ENCODE measurements around the gene SMIM28.

SMIM28 gene

DNA sequence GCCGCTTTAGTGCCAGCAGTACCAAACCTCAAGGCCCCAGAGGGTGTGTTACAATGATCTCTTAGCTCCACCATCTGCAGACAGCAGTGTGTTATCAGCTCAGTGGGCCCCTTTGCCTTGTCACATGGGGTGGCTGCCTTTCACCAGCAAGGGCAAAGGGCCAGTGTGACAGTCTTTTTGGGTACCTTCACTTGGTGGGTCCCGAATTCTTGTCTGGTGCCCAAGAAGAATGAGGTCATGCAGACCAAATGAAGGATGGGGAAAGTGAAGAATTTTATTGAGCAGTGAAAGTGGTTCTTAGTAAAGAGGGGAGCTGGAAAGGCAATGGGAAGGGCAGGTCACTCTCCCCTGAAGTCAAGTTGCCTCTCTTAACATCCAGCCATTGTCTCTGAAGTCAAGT, 2.9 kb upstream of the SMIM28 start:
- no peak for DNase-seq

GRCh38 chr6:138377042-138377441, 663 bp upstream of the SMIM28 start:
- DNase-seq: no peak

DNA sequence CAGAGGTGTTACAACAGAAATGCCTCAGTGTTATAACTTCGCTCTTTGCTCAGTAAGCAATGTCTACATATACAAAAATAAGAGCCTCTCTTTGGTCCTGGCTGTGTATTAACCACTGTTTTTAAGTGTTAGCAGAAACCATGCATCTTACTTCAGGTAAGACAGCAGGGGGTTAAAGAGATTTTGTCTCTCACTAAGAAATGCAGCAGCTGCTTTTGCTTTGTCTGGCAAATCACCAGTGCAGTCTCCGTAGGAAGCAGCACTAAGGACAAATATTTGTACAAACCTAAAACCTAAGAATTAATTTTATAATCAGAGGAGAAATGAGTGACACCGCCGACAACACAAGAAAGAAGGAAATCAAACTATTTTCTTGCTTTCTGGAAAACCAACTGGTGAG, 758 bp downstream of the SMIM28 start:
- no peak for DNase-seq

- no peak for DNase-seq
Observed at GRCh38 chr6:138382498-138383265, 5.0 kb downstream of the SMIM28 start.

DNA sequence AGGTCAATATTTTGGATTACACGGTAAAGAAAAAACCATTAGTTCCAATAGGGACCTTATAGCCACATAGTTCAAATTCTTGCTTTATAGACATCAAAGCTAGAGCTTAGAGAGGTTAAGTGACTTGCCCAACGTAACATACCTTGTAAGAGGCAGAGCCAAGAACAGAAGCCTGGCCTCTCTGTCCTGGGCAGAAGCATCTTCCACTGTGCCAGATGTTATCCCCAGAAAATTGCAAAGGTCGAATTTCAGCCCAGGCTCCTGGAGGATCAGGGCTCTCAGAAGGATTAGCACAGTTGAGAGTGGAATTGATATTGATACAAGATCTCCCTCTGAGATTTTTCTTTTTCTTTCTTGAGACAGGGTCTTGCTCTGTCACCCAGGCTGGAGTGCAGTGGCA, 6.1 kb downstream of the SMIM28 start:
- no peak for DNase-seq

DNA sequence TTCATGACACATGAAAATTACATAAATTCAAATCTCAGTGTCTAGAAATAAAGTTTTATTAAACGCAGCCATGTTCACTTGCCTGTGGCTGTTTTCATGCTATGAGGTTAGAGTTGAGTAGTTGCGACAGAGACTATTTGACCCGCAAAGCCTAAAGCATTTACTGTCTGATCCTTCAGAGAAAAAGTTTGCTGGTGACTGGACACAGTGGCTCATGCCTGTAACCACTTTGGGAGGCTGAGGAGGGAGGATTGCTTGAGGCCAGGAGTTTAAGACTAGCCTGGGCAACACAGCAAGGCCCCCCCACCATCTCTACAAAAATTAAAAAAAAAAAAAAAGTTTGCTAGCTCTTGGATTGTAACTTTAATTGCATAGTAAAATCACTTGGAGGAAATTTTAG, 9.2 kb downstream of the SMIM28 start:
- DNase-seq: no peak

DNA sequence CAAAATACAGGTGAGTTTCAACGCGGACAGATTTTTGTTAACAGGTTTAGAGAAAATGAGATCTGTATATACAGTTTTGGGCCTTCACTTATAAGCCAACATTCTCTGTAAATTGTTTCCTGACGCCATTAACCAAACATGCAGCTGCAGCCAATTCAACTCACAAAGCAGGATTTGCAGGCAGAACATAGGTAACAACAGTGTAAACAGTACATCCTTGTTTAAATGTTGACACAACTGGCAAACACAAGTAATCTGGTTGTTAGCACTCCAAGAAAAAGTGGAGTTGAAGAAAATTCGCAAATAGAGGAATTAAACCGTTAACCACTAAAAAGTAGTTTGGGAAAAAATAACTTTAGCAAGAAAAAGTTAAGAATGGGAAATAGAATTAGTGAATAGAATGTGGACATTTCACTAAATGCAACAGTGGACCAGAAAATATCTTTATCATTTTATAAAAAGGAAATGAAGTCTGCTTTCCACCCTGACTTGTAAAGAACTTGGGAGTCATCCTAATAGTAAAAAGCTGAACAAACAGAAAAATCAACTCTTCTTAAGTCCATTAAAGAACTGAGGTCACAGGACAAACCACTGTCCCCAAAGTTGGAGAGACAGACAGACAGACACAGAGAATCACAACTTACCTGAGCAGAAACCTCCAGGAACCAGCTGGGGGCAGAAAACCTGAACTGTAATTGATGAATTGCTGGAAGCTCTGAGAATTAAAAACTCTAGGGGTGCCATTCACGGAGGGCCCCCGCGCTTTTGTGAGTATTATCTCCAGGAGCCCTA, 10.1 kb downstream of the SMIM28 start:
- no peak for DNase-seq

- no peak for DNase-seq
Observed at GRCh38 chr6:138389551-138389950, 11.8 kb downstream of the SMIM28 start.

DNA sequence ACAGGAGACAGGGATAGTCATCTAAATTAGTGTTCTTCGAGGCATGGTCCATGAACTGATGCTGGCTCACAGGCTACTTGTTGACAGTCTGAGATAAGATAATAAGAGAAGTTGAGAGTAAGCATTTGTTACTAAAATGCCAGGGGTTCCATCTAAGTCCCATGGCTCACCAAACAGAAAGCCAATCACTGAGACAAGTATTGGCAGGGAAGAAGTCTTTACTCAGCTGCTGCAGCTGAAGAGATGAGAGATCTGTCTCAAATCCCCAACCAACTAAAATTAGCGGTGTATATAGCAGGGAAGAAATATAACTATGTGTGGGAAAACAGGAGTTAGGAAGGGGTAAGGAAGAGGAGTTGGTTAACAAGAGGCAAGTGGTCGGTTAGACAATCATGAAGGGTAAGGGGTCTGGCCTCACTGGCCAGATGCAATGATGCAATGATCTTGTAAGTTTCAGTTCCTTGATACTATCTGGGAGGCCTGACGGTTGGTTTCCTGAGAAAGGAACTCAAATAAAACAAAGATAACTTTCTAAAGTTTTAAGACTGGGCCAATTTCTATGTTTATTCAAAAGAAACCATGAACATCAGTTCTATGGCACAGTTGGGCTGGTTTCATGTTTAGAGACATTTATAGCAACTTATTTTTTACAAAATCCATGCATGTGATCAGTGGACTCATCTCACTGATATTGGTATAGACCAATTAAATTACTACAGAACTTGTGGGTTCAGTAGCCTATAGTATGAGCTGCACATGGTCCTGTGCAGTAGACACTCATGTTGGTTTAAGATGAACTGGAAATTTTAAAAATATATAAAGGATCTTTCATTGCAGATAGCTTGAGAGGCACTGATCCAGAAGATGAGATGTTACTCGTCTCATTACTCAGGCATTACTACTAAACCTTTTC, 16.4 kb downstream of the SMIM28 start:
- no peak for DNase-seq

DNA sequence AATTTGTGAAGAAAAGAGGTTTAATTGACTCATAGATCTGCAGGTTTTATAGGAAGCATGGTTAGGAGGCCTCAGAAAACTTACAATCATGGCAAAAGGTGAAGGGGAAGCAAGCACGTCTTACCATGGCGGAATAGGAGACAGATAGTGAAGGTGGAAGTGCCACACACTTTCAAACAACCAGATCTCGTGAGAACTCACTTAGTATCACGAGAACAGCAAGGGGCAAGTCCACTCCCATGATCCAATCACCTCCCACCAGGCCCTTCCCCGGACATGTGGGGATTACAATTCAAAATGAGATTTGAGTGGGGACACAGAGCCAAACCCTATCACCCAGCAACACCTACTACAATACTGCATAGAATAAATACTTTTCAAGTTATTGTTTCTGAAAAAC, 19.0 kb downstream of the SMIM28 start:
- DNase-seq: no peak

DNA sequence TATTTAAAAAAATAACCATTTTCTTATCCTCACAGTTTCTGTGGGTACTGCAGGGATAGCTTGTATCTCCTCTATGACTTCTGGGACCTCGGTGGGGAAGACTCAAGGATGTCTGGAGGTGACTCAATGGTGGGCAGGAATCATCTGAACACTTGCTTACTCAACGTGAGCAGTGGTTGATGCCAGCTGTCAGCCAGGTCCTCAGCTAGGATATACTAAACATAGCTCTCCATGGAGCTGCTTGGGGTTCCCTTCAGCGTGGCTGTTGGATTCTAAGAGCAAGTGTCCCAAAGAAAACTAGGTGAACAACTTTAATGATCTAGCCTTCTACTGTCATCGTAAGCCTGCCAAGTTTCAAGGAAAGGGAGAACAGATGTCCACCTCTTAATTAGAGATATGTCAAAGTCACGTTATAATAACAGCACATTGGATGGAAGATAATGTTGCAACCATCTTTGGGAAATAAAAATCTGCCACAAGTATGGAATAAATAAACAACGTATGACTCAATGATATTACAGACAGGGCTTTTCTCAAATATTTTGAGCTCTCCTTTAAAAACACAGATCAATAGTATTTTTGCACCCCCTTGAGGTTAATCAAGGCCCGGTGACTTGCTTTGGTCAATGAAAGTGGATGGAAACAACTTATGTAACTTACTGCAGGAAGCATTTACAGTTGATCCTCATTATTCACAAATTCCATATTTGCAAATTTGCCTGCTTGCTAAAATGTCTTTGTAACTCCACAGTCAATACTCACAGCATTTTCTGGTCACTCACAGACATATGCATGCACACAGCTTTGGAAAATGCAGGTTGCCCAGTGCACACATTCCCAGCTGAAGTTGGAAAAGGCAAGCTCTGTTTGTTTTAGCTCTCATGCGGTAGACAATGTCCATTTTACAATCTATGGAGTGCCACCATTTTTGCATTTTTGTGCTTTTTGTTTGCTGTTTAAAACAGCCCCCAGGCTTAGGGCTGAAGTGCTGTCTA, 19.7 kb downstream of the SMIM28 start:
- no peak for DNase-seq

- DNase-seq: no peak
Observed at GRCh38 chr6:138400326-138400725, 22.6 kb downstream of the SMIM28 start.

GRCh38 chr6:138401960-138402837, 24.5 kb downstream of the SMIM28 start:
- no peak for DNase-seq

GRCh38 chr6:138402838-138403187, 25.1 kb downstream of the SMIM28 start:
- DNase-seq: no peak

DNA sequence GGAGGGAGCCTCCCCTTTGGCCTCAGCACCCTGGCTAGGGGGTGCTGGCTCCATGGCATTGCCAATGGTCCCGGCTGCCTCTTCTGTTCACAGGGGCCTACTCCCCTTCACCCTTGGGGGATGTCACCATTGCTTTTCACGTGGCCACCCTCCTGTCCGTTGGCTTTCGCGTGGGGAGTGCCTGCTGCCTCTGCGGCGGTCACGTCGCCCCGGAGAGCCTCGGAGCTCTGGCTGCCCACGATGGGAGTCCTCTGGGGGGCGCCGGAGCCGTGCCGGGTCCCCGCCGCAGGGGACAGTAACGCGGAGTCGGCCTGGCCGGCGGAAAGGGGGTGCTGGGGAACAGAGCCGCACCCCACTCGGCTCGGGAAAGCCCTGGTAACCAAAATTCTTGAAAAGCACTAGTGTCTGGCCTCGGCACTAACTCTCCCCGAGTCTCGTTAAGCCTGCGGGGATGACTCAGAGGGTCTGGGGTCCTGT, 25.7 kb downstream of the SMIM28 start:
- DNase-seq: peak; percentile 15

DNA sequence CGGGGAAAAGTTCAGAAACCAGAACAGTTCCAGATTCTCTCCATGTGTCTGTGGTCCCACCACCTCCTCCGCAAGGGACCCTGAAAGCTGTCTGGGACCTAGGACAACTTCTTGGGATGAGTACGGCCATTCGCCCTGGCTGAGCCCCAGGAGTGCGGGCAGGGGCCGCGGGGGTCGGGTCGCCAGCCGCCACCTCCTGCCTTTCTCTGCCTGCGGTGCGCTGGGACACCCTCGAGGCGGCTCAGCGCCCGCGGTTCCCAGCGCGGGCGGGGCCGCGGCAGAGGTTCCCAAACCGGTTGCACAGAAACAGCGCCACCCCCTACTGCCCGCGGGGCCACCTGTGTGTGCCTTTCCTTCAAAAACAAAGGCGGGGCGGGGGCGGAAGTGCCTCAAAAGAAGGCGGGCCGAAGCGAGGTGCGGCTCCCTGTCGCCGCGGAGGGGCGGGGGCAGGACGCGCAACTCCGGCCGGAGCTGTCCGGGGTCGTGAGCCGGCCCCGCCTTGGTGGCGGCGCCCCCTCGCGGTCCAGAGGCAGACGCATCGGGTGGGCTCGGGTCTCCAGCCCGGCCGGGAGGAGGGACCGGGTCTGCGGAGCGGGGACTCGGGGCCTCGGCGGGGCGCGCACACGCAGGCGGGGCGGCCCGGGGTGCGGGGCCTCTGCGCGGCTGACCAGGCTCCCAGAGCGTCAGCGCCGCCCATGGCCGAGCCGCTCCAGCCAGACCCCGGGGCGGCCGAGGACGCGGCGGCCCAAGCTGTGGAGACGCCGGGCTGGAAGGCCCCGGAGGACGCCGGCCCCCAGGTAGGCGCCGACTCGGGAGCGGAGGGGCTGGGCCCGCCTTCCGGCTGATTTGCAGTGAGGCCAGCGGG, 26.3 kb downstream of the SMIM28 start, which contains the start of gene HEBP2:
Gene HEBP2, plus strand, starts transcription at position 423 of the 865 bp plus-strand sequence. Its CDS starts 273 bp downstream, at position 696.
- DNase-seq: peak; percentile 91

GRCh38 chr6:138404666-138405337, 27.1 kb downstream of the SMIM28 start:
- DNase-seq: peak; percentile 15

DNA sequence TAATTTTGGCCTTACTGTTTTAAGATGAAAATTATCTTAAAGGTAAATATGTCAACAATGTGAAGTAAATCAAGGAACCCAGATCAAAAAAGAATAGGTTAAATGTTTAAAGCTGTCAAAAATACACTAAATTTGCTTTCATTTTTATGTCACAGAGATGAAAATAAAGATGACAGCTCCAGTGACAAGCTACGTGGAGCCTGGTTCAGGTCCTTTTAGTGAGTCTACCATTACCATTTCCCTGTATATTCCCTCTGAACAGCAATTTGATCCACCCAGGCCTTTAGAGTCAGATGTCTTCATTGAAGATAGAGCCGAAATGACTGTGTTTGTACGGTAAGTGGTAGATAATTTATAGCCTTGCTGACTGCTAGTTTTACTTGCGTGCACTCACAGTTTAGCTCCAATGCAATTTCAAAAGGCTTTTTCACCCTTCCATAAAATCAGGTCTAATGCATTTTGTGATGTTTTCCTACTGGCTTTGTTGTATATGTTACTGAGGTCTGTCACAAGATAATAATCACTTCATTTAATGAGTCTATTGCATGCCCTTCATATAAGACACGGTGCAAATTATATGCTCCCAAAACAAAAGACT, 28.2 kb downstream of the SMIM28 start:
- no peak for DNase-seq

GRCh38 chr6:138406443-138406842, 28.7 kb downstream of the SMIM28 start:
- peak; percentile 12 for DNase-seq
